Neutrophil (primary cell): ENCODE measurements around the gene ACSF3.

Source experiments
- H3K27ac ChIP-seq: fragments of 200-600 bp; sonication (generic); 2 replicates; pipeline ENCODE4 v1.5.1; 2016; ENCODE audit warnings: mild to moderate bottlenecking, moderate library complexity
- H3K27me3 ChIP-seq: fragments of 200-600 bp; sonication (generic); 2 replicates; pipeline ENCODE4 v1.6.0; 2016; ENCODE audit warnings: mild to moderate bottlenecking
- H3K36me3 ChIP-seq: fragments of 200-600 bp; sonication (generic); 2 replicates; pipeline ENCODE4 v1.5.1; 2017
- H3K4me1 ChIP-seq, 2 experiments: fragments of 200-600 bp in 1 of 2; sonication (generic) in 1 of 2; 1 replicate in 1 of 2; 2 replicates in 1 of 2; pipeline versions ENCODE4 v1.5.1 to v1.6.1; 2013 to 2016; ENCODE audit warnings: low read depth in 1 of 2, low read length in 1 of 2, mild to moderate bottlenecking in 1 of 2, moderate library complexity in 1 of 2; ENCODE audit not compliant: control insufficient read depth in 1 of 2, insufficient read depth in 1 of 2
- H3K4me3 ChIP-seq, 2 experiments: fragments of 200-600 bp in 1 of 2; sonication (generic) in 1 of 2; 1 replicate in 1 of 2; 2 replicates in 1 of 2; pipeline ENCODE4 v1.5.1; 2013 to 2016; ENCODE audit warnings: low read depth in 1 of 2, low read length in 1 of 2, mild to moderate bottlenecking in 1 of 2, moderate library complexity in 1 of 2
- H3K9me3 ChIP-seq: fragments of 200-600 bp; sonication (generic); 2 replicates; pipeline ENCODE4 v1.5.1; 2016
- CTCF ChIP-seq: fragments of 200-600 bp; sonication (generic); IDR thresholded peaks from 2 replicates; pipeline ENCODE4 v1.5.1; 2016; ENCODE audit warnings: antibody characterized with exemption

ACSF3 gene

GRCh38 chr16:89106533-89107202 lies 13.0 kb downstream of the ACSF3 start:
- no peak for TF ChIP-seq CTCF
- no peaks in the 10 kb centered on the region for H3K9me3 ChIP-seq

GRCh38 chr16:89107203-89107582 lies 13.5 kb downstream of the ACSF3 start:
- Histone ChIP-seq H3K4me1 (no peaks in the 10 kb centered on the region), H3K27me3 (no peaks in the 10 kb centered on the region), H3K9me3 (no peaks in the 10 kb centered on the region), H3K4me3 (no peak overlapping the region), H3K36me3 (peaks cover 64% of the 10 kb centered on the region), H3K27ac (no peak overlapping the region)
- no peak for TF ChIP-seq CTCF

More at GRCh38 chr16:89106533-89107202, 13.0 kb downstream of the ACSF3 start:
- Histone ChIP-seq H3K36me3 (peaks cover 64% of the 10 kb centered on the region), H3K4me1 (no peaks in the 10 kb centered on the region), H3K4me3 (no peak overlapping the region), H3K27ac (no peak overlapping the region), H3K27me3 (no peaks in the 10 kb centered on the region)

- no peak for TF ChIP-seq CTCF
- Histone ChIP-seq H3K4me1 (no peaks in the 10 kb centered on the region), H3K36me3 (peaks cover 64% of the 10 kb centered on the region)
These were observed 14.8 kb downstream of the ACSF3 start for GRCh38 chr16:89108416-89108815.

GRCh38 chr16:89110641-89111040 lies 17.0 kb downstream of the ACSF3 start:
- peaks cover 17 to 19% of the 10 kb centered on the region in 2 experiments for H3K4me1 ChIP-seq
- no peaks in the 10 kb centered on the region for H3K9me3 ChIP-seq
- H3K36me3 ChIP-seq = peaks cover 49% of the 10 kb centered on the region
- no peaks in the 10 kb centered on the region for H3K27me3 ChIP-seq
- no peak for TF ChIP-seq CTCF
- H3K4me3 ChIP-seq = no peak overlapping the region
- no peak overlapping the region for H3K27ac ChIP-seq

More at GRCh38 chr16:89108416-89108815, 14.8 kb downstream of the ACSF3 start:
- Histone ChIP-seq H3K27ac (no peak overlapping the region), H3K9me3 (no peaks in the 10 kb centered on the region), H3K4me3 (no peak overlapping the region), H3K27me3 (no peaks in the 10 kb centered on the region)

- H3K9me3 ChIP-seq = no peaks in the 10 kb centered on the region
- H3K27me3 ChIP-seq = no peaks in the 10 kb centered on the region
- peaks cover 20 to 25% of the 10 kb centered on the region in 2 experiments for H3K4me1 ChIP-seq
- H3K4me3 ChIP-seq = no peak overlapping the region
- TF ChIP-seq CTCF = no peak
- H3K36me3 ChIP-seq = peaks cover 46% of the 10 kb centered on the region
- H3K27ac ChIP-seq = no peak overlapping the region
These were observed 17.6 kb downstream of the ACSF3 start for GRCh38 chr16:89111263-89111662.
